A549 treated with RU486 at 1 μM for 4 hours (cell line): Measurements from ENCODE around the gene TBC1D12. TPM values are rescaled to one million over a fixed set of nuclear protein-coding genes. Genes with fewer than 3 reads are reported as not detected.

Experiments used
- total RNA-seq: library from RNA; stranded (reverse); fragments of 200-300 nt; extraction: Qiagen RNA extraction; gene quantifications from 5 replicates; pipeline ENCODE4 v1.2.3, GENCODE V29; 2022; ENCODE audit warnings: low read depth

TBC1D12 gene
- total RNA-seq: 3.2 to 6.2 TPM (median 5.5 TPM) in 5 replicates

GRCh38 chr10:94402204-94402842 lies at the start of gene TBC1D12:
Gene TBC1D12 (plus strand): TSS chr10:94402541. CDS start chr10:94402614, 73 bp downstream.

GRCh38 chr10:94362360-94363250 lies 39.7 kb upstream of the TBC1D12 start, which contains the start of gene NOC3L:
Gene NOC3L (minus strand): TSS chr10:94362939. CDS start chr10:94362838, 101 bp downstream.

GRCh38 chr10:94545391-94546048 lies 143.2 kb downstream of the TBC1D12 start, which contains the start of gene HELLS:
Gene HELLS (plus strand): TSS chr10:94545788. CDS start chr10:94545922, 134 bp downstream.

Other genes starting within 250 kb of the TBC1D12 start
- gene NOC3L, start 39.6 kb upstream of the TBC1D12 start, total RNA-seq: 14.0 to 27.4 TPM (median 24.2 TPM) in 5 replicates
- 20.9 to 32.7 TPM (median 30.0 TPM) in 5 replicates for gene HELLS, start 143.2 kb downstream of the TBC1D12 start, total RNA-seq